GM10266 (cell line): ENCODE data around the gene ZNF549.

Source experiments
- DNase-seq: peaks from one replicate; pipeline ENCODE4 v3.0.0; 2012; ENCODE audit errors: extremely low spot score
- CTCF ChIP-seq: IDR thresholded peaks from 2 replicates; pipeline ENCODE4 v1.5.1; 2012; ENCODE audit warnings: mild to moderate bottlenecking, low read depth; ENCODE audit not compliant: control insufficient read depth, insufficient read depth; ENCODE audit errors: missing control alignments

ZNF549 gene

DNA sequence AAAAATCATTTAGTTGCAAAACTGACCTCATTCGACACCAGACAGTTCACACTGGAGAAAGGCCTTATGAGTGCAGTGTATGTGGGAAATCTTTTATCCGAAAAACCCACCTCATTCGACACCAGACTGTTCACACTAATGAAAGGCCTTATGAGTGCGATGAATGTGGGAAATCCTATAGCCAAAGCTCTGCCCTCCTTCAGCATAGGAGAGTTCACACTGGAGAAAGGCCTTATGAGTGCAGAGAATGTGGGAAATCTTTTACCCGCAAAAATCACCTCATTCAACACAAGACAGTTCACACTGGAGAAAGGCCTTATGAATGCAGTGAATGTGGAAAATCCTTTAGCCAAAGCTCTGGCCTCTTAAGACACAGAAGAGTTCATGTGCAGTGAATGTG is 79.8 kb downstream of the ZNF549 start:
- no peak for DNase-seq
- TF ChIP-seq CTCF = no peak
